Midbrain (tissue), 1 donor: ENCODE results near the gene ABHD10.
"Not testable (repeated sequence)": the region's sequence is repeated elsewhere in the genome, so short reads cannot be mapped to it uniquely, and the experiment has no call there.

Experiments
- DNase-seq: peaks from one replicate; lab custom pipeline; 2025; lab: John Stamatoyannopoulos, UW

The ABHD10 gene

GRCh38 chr3:112034436-112034835, 55.6 kb downstream of the ABHD10 start, which contains the start of gene TMPRSS7:
Gene TMPRSS7, plus strand, starts transcription at chr3:112034736. Its CDS starts 110 bp downstream, at chr3:112034846.
- no peak for DNase-seq

- DNase-seq = no peak
These were observed 56.4 kb downstream of the ABHD10 start for GRCh38 chr3:112035241-112035640.

GRCh38 chr3:112037194-112037593, 58.4 kb downstream of the ABHD10 start:
- not testable (repeated sequence) for DNase-seq

GRCh38 chr3:112038863-112039262, 60.0 kb downstream of the ABHD10 start:
- DNase-seq = no peak

GRCh38 chr3:112041321-112041720, 62.5 kb downstream of the ABHD10 start:
- DNase-seq = no peak

GRCh38 chr3:112042842-112043280, 64.0 kb downstream of the ABHD10 start:
- no peak for DNase-seq
